GM18861 (cell line): Measurements from ENCODE around the gene SMTNL2.
"Not testable (repeated sequence)": the region's sequence is repeated elsewhere in the genome, so short reads cannot be mapped to it uniquely, and the experiment has no call there.

Experiments
- ATAC-seq: cut with Tn5 transposase; IDR thresholded peaks from one replicate; pipeline ENCODE4 v1.9.1; 2021; ENCODE audit not compliant: unreplicated experiment

The SMTNL2 gene

GRCh38 chr17:4559966-4560365, 24.4 kb upstream of the SMTNL2 start:
- no peak for ATAC-seq

DNA sequence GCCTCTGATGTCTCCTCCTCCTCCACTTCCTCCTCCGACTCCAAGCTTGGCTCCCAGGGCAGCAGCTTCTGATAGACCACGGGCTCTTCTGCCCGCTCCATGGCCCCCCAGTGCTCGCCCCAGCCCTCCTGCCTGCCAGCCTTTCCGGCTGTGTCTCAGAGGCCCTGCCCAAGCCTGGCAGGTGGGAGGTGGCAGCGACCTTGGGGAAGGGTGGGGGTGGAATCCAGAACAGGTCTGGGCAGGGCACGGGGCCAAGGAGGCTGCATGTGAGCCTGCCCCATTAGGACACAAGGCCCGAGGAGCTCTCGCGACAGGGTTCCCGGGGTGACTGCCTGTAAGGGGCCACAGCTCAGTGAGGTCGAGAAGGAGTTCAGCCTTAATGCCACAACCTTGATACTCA, 23.9 kb upstream of the SMTNL2 start, which contains the start of gene GGT6:
TSS of gene GGT6 (minus strand) at position 157 of the 400 bp plus-strand sequence. CDS start at position 101, 56 bp downstream.
- no peak for ATAC-seq

GRCh38 chr17:4560837-4561256, 23.5 kb upstream of the SMTNL2 start:
- ATAC-seq, result no peak

DNA sequence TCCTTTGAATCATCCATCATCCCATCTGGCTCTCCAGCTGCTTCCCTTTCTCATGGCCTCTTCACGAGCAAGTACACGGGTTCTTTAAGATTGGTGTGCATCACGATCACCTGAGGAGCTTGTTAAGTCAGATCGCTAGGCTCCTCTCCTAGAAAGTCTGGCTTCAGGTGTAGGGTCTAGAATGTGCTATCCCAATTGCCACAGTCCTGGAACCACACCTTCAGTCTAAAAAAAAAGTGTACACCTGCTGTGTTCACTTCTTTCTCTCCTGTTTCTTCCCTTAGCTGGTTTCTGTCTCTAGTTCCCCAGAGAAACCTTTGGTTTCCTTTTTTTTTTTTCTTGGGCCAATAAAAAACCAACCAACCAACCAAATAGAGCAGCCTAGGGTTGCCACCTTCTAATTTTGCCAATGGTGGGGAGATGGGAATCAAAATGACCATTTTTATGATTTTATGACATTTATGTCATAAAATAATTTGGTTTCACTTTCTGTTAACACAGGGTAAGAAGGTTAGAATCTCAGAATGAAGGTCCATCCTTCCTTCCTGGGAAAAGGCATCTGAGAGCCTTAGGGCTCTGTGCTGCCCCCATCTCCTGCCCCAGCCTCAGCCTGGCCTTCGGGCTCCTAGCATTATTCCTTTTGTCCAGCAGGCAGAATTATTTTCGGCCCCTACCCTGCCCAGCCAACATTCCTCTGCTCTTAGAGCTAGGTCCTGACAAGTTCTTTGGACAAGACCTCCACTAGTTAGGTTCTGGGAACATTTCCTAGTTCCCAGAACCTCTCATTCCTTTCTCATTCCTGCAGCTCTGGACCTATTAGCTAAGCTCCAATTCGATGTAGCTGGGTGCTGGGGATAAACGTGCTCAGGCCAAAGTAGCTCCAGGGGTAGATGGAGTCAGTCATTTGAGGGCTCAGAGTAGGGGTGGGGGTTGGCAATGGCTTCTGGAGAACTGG, 22.0 kb upstream of the SMTNL2 start:
- ATAC-seq, result no peak

DNA sequence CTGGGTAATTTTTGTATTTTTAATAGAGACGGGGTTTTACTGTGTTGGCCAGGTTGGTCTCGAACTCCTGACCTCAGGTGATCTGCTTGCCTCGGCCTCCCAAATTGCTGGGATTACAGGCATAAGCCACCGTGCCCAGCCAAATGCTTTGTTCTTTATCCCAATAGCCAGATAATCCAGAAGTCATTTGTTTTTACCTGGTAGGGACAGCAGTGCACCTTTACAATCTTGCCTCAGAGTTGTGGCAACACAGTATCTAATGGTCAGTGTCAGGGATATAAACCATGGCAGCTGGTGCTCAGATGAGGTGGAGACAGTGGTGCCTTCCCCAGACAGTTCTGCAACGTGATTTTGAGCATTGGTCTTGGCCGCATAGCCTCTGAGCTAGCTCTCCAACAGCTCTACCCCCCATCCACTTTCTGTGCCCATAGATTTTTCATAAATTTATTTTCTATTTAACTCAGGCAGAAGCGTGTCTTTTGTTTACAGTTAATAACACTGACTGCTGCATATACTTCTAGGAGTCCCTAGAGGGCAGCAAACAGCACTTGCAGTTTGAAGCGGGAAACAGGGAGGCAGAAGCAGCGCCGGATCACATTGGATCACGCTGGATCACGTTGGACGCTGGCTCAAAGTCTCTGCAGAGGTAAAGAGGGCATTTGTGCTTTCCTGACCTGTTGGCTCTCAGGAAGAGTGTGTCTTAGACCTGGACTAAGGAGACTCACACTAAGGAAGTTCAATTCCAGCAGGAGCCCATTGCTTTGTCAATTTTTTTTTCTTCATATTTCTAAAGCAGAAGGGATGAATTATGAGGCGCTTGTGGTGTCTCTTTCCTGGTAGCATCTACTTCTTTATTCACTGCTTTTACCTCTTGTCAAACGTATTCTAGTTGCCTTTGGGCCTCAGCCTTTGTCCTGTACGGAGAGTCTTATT, 18.9 kb upstream of the SMTNL2 start:
- no peak for ATAC-seq

DNA sequence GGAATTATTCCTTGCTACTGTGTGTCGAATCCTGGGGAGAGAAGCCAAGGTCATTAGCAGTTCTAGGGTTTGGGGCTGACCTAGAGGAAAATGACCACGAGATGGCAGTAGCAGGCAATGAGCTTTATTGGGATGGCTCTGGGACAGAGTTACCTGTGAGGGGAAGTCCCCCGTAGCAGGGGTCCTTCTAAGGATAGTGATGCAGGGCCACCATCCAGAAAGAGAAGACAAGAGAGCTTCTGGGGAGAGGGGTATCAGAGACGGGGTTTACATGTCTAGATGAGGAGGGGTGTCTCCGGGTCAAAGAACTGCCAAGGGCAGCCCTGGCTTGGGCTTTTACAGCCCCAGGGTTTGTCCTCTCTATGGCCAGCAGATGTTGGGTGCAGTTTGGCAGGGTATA, 17.5 kb upstream of the SMTNL2 start:
- no peak for ATAC-seq

DNA sequence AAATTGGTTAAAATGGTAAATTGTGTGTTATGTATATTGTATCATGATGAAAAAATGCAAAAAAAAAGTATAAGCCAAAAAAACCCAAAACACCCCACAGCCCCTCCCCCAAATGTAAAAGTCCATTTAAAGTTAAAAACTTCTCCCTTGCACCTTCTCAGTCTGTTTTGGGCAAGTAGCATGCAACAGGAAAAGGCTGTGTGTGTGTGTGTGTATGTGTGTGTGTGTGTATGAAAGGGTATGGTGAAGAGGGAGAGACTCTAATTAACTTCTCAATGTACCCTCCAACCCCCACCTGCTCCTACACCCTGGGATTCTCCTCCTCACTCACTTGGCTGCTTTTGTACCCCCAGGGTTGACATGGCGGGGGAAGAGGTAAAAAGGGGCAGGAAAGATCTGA, 14.7 kb upstream of the SMTNL2 start:
- no peak for ATAC-seq

GRCh38 chr17:4572131-4572530, 12.2 kb upstream of the SMTNL2 start:
- ATAC-seq, result no peak

DNA sequence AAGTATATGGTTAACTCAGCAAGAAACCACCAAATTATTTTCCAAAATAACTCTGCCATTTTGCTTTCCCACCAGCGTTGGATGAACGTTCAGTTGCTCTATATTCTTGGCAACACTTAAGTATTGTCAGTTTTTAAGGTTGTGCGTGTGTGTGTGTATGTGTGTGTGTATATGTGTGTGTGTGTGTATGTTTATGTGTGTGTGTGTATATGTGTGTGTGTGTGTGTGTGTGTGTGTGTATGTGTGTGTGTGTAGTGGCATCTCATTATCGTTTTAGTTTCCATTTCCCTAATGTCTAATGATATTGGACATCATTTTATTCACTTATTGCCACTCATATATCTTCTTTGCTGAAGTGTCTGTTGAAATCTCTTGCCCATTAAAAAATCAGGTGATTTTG, 11.2 kb upstream of the SMTNL2 start:
- no peak for ATAC-seq

DNA sequence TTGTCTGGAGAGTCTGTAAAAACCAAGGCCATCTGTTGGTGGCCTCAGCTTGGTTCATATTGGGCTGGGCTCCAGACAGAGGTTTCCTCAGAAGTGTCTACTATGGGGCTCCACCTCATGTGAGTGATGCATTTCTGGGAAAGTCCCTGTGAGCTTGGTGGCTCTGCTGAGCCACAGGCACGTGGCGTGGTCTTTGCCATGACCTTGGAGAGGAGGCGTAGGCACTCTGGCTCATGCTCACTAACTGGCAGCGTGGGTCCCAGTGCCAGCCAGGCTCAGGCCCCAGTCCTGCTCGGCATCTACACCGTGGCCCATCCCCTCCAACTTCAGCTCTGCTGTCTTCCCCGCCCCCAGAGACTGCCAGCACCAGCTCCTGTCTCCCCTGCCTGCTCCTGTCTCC, 10.7 kb upstream of the SMTNL2 start:
- ATAC-seq, result no peak

- no peak for ATAC-seq
Measured at GRCh38 chr17:4574448-4575045, 9.8 kb upstream of the SMTNL2 start.

DNA sequence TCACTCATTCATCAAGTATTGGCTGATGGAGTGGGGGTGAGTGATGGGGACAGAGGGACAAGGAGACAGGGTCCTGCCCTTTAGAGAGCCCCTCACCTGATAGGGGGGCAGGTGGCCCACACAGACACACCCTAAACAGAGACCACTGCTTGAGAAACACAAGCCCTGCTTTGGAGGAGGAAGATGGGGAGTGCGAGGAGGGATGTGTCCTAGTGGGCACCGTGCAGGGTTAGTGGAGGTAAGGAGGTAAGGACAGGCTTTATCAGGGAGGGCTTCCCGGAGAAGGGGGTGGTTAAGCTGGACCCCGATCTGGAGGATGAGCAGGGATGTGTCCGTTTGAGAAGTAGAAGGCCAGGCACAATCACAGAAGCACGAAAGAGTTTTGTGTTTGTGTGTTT, 8.2 kb upstream of the SMTNL2 start:
- no peak for ATAC-seq

- no peak for ATAC-seq
Measured at GRCh38 chr17:4576729-4577322, 7.5 kb upstream of the SMTNL2 start.

GRCh38 chr17:4577386-4577993, 6.8 kb upstream of the SMTNL2 start:
- no peak for ATAC-seq

DNA sequence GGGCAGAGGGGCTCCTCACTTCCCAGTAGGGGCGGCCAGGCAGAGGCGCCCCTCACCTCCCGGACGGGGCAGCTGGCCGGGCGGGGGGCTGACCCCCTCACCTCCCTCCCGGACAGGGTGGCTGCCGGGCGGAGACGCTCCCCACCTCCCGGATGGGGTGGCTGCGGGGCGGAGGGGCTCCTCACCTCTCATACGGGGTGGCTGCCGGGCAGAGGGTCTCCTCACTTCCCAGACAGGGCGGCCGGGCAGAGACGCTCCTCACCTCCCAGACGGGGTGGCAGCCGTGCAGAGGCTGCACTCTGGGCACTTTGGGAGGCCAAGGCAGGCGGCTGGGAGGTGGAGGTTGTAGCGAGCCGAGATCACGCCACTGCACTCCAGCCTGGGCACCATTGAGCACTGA, 6.0 kb upstream of the SMTNL2 start:
- ATAC-seq, result not testable (repeated sequence)

DNA sequence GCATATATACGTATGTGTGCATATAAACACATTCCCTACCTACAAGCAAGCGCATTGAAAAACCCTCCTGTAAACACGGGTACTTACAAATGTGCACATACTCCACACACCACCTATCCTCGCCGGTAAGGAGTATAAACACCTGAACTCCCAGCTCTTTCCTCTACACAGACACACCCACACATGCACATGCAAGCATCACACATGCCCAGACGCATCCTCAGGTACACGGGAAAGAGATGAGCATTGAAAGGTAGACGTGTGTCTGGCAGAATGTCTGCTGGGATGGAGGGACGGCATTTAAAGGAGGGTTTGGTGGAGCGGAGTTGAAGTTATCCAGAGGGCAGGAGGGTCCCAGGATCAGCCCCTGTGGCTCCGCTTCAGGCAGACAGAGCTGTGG, 4.7 kb upstream of the SMTNL2 start:
- ATAC-seq, result no peak

GRCh38 chr17:4580291-4580690, 4.0 kb upstream of the SMTNL2 start:
- no peak for ATAC-seq

DNA sequence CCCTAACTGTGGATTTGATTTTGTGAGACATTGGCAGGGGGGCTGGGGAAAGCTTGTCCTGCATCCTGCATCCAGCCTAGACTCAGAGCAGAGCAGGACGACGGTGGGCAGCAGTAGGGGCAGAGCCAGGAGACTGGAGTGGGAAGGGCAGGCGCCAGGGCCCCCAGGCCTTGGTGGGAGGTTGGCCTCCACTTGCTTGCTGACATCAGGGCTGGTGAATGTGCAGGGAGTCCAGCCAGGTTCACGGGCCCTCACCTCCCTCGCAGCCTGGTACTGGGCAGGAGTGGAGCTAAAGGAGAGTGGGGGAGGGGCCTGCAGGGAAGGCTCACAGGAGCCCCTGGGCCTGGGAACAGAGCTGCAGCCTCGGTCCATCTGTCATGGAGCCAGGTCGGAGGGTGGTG, 2.2 kb upstream of the SMTNL2 start:
- no peak for ATAC-seq

DNA sequence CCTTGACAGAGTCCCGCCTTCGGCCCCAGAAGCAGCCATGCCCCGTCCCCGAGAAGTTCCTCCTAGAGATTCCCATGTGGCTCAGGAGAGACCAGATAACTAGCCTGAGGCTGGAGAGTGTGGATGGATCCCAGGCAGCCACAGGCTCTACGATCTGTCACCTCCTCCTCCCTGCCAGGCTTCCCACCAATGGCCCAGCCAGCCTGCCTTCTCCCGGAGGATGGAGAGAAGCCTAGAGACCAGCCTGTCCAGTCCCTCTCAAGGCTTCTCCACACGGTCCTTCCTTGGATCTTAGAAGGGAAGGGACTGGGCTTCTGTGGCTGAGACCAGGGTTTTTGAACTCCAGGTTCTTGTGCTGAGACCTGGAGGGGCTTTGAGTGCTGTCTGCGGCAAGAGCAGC, 1.6 kb upstream of the SMTNL2 start:
- ATAC-seq, result no peak

GRCh38 chr17:4583206-4583605, 1.1 kb upstream of the SMTNL2 start:
- ATAC-seq, result no peak

- ATAC-seq, result no peak
Measured at GRCh38 chr17:4583782-4584100, 588 bp upstream of the SMTNL2 start.
